HG02588 (cell line): ENCODE data around the gene EEFSEC.

ENCODE experiments used
- ATAC-seq: cut with Tn5 transposase; IDR thresholded peaks from one replicate; pipeline ENCODE4 v1.9.1; 2021; ENCODE audit warnings: mild to moderate bottlenecking, moderate library complexity; ENCODE audit not compliant: unreplicated experiment

Gene EEFSEC

DNA sequence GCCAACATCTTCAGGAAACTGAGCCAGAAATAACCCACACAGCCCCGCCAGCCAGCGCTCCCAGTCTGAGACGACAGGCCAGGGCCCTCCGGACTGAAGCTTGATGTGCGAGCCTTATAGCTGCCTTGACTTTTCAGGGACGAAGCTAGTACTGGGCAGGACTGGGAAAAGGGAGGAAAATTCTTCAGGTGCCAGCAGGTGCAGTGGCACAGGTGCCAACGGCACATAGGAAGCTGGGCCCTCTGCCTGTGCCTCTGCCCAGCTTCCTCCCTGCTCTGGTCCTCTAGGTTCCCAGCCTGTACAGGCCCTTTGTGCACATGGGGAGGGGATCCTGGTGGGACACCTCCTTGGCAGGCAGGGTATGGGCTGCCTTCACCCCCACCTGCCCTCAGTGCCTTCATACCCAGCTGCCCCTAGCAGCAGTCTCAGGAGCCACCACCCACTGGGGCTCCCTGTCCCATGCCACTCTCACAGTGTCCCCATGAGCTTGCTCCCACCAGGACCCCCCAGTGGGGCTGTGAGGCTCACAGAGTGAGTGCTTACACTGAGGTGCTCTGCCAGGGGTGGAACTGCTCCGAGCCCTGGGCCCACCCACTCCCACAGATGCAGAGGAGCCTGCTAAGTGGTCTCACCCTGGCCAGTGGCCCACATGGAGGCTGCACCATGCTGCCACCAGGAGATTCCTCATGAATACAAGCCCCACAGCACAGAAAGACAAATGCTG, 252.4 kb downstream of the EEFSEC start:
- ATAC-seq = no peak

DNA sequence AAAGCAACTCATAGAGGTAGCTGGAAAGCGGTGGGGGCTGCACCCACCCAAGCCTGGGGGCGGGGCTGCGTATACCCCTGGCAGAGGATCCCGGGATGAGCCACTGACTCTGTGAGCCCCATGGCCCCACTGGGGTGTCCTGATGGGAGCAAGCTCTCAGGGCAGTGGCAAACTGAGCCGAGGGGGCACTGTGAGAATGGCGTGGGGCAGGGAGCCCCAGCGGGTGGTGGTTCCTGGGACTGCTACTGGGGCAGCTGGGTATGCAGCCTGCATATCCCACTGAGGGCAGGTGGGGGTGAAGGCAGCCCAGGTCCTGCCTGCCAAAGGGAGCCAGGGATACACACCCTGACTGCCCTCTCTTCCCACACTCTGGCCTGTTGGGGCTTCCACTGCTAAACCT, 254.0 kb downstream of the EEFSEC start:
- ATAC-seq = no peak

DNA sequence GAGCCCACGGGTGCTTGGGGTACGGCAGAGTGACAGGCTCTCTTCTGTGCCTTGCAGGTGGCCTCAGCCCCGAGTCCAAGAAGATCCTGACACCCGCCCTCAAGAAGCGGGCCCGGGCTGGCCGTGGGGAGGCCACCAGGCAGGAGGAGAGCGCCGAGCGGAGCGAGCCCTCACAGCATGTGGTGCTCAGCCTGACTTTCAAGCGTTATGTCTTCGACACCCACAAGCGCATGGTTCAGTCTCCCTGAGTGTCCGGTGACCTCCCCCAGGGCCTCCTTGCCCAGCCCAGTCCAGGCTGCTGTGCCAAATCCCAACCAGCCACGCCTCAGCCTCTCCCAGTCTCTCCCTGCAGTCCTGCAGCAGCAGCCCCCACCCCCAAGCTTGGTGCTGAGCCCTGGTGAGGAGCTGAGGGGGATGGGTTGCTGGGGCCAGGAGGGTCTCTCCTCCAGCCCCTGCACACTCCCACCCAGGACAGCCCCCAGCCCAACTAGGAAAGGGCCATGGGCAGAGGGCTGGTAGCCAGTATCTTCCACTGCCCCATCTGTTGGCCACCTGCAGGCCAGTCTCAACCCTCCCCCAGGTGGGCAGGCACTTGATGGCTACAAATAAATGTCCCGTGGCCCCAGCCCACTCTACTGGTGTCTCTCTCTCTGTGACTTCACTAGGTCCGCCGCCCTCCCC, 254.9 kb downstream of the EEFSEC start:
- no peak for ATAC-seq

- ATAC-seq = no peak
Observed at GRCh38 chr3:128408693-128409623, 255.7 kb downstream of the EEFSEC start.

GRCh38 chr3:128409624-128410581, 256.6 kb downstream of the EEFSEC start:
- no peak for ATAC-seq

- no peak for ATAC-seq
Observed at GRCh38 chr3:128410669-128411573, 257.6 kb downstream of the EEFSEC start.

DNA sequence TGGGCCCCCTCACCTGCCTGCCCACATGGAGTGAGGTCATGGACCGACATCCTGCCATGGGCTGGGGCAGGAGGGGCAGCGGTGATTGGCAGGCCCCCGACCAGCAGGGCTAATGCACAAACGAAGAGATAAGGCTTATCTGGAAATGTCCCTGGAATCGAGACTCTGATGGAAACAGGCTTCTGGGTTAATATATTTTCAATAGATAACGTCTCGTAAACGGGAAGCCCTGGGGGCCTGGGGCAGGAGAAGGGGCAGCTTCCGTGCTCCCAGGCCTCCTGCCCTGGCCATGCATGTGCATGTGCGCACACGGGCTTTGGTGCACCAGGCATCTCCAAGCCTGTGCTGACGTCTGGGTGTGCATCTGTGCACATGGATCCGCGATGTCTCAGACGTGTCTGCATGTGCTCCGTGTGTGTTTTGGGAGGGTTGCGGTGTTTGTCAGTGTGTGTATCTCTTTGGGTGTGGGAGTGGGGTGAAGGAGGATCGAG, 258.3 kb downstream of the EEFSEC start:
- no peak for ATAC-seq

DNA sequence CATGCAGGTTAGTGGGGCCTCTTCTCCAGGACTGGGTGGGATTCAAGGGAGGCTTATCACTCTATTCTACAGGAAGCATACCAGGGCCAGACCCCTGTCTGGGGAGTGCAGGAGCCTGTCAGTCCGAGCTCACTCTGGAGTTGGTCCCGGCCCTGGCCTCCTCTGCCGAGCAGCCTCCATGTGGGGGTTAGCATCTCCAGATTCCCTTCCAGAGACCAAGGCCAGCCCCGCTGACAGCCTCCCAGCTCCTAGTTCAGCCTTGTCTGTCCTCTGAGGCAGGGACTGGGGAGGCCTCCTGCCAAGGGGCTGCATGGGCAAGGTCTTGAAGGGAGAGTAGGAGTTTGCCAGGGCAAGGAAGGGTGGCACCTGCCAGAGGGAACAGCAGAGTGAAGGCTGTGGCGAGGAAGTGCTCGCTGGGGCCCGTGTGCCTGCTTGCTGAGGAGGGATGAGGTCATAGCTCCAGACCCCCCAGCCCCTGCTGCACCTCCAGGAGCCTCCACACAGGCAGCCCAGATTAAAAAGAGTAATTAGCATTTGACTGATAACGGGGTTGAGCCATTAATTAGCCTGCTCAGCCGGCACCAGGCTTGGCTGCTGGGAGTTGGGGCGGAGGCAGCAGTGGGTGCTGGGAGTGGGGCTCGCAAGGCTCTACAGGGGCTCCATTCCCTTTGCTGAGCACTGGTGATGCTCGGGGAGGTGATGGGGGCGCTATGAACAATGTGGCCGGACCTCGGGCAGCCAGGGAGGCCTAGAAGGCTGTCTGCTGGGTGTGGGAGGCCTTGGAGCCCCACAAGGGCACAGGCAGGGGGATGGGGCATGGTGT, 259.1 kb downstream of the EEFSEC start:
- ATAC-seq = no peak

DNA sequence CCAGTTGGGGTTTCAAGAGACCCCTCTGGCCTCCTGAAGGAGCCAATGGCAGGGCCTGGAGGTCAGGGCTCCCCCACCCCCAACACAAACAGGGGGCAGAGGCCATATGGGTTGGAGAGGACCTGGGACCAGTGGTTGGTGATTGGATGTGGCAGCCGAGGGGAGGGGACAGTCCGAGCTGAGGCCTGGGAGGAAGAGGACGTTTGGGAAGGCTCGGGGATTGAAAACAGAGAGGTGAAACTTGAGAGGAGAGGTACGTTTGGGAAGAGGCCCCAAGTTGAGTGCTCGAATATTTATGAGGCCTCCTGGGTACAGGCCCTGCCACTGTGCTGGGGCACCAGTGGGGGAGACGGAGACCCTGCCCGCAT, 259.7 kb downstream of the EEFSEC start:
- no peak for ATAC-seq

DNA sequence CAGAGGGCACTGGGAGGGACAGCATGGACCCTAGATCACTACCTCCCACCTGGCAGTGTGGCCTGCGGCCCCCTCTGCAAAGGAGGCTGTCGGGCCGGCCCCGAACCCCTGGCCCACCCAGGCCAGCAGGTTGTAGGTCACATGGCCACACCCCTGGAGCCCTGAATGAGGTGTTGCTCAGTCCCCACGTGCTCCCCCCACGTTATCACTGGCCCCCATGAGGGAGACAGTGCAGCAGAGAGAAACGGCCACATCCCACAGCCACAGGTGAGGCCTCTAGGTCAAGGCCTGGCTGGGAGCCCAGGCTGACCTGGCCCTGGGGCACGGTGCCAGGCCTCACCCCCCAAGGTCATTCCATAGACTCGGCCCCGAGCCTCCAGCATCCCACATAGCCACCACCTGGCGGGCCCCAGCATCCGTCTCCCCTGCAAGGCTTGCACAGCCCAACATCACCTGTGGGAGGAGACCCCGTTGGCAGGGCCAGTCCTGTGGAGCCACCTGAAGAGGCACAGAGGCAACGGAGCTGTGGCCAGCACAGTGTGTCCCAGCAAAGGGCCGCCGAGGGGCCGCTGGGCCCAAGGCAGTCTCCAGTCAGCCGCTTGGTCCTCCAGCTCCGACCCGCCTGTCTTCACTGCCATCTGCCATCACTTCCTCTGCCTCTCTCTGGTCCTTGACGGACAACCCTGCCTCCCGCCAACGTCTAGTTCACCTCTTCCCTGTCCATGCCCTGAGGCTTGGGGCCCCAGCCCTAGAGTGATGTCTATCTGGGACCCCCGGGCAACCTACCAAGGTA, 260.3 kb downstream of the EEFSEC start:
- no peak for ATAC-seq

DNA sequence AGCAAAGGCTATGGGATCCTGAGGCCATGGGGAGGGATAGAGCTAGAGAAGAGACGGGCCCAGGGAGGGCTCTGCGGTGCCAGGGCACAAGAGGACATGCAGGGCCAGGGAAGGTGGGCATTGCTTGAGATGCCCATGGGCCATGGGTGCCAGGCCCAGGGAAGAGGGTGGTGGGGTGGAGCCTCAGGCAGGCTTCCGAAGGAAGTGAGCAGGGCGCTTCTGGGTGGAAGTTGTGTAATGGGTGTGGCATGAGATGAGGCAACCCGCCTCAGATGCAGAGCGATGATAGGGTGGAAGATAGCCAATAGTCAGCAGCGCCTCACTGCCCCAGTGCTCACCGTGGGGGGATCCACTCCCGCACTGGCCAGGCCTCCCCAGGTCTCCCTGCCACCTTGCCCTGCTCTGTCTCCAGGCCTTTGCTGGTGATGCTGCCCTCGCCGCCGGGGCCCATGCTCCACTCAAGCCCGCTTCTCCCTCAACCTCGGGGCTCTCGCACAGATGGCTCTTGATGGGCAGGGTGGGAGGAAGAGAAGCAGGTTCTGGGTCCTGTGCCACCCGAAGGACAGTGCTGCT, 262.0 kb downstream of the EEFSEC start:
- no peak for ATAC-seq

- no peak for ATAC-seq
Observed at GRCh38 chr3:128415773-128416577, 262.7 kb downstream of the EEFSEC start.

- no peak for ATAC-seq
Observed at GRCh38 chr3:128416578-128417211, 263.4 kb downstream of the EEFSEC start.

DNA sequence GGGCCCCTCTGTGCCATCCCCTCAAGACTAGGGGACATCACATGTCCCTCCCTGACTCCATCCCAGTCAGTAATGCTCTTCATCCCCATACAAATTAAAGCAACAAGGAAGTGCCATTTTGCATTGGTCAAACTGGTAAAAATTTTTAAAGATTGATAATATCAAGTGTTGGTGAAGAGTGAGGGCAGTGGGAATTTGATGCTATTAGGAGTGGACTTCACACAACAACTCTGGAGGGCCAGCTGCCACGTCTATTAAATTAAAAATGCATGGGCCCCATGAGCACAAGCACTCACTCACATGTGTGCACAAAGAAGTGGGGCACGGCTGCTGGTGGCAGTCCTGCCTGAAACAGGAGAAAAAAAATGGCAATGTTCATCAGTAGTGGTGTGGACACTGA, 265.6 kb downstream of the EEFSEC start:
- ATAC-seq = no peak

DNA sequence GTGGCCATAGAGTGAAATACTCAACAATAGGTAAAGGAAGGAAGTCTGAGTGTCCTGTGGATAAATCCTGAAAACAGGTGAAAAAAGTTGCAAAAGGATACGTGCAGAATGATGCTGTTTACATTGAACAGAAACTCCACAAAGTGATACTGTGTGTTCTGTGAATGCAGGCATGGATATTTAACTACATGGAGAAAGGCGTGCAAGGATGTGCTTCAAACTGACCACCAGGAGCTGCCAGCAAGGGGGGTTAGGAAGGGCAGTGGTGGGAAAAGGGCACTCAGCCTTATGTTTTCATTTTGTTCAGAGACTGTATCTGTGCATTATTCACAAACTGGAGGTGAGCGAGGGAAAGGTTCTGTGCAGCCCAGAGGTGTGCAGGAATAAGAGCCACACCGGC, 266.0 kb downstream of the EEFSEC start:
- ATAC-seq = no peak

DNA sequence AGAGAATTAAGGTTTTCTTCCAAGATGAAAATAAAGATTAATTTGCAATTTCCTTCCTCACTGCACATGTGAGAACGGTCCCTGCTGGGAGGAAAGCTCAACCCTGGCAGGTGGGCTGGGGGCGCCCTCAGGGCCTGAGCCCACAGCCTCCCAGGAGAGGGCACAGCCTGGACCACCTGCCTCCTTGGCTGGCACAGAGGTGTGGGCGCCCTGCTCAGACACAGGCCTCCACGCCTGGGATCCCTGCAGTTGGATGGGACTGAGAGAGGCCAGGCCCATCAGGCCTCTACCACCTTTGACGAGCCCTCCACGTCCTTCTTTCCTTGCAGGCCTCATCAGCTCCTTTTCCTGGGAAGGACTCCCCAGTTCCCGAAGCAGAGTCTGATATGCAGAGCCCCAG, 267.0 kb downstream of the EEFSEC start:
- no peak for ATAC-seq
